Activated CD4-positive, alpha-beta T cell treated with anti-CD3 and anti-CD28 coated beads, Interleukin-2, amount 10 ng/mL, durations not matched to agents 24 days and 14 days (primary cell): ENCODE data around the gene SAMD5. TPM values are rescaled to one million over a fixed set of nuclear protein-coding genes. Genes with fewer than 3 reads are reported as not detected.

Source experiments
- DNase-seq: peaks from one replicate; pipeline ENCODE4 v3.0.0; 2022
- H3K27ac Mint-ChIP-seq: one replicate; pipeline ENCODE4 v1.8.0; 2022; ENCODE audit warnings: mild to moderate bottlenecking, mixed read lengths
- H3K27me3 Mint-ChIP-seq: one replicate; pipeline ENCODE4 v1.8.0; 2022; ENCODE audit warnings: mixed read lengths
- H3K36me3 Mint-ChIP-seq: one replicate; pipeline ENCODE4 v1.8.0; 2022; ENCODE audit warnings: low read depth, mild to moderate bottlenecking, mixed read lengths
- H3K4me1 Mint-ChIP-seq: one replicate; pipeline ENCODE4 v1.8.0; 2021; ENCODE audit warnings: mixed read lengths
- H3K4me3 Mint-ChIP-seq: one replicate; pipeline ENCODE4 v1.8.0; 2022; ENCODE audit warnings: mild to moderate bottlenecking, moderate library complexity, mixed read lengths
- H3K9me3 Mint-ChIP-seq: one replicate; pipeline ENCODE4 v1.8.0; 2021; ENCODE audit warnings: mixed read lengths
- intact Hi-C: fragments of 100-400 bp; cut with micrococcal nuclease; formaldehyde crosslinking; loops from one replicate; pipeline ENCODE4 v1.15.1; 2023
- total RNA-seq: library from RNA; stranded (reverse); gene quantifications from 2 replicates; pipeline ENCODE4 v1.2.3, GENCODE V29; 2022

SAMD5 gene
- total RNA-seq, 1 donor from 2014 or later: 0.07 TPM

DNA sequence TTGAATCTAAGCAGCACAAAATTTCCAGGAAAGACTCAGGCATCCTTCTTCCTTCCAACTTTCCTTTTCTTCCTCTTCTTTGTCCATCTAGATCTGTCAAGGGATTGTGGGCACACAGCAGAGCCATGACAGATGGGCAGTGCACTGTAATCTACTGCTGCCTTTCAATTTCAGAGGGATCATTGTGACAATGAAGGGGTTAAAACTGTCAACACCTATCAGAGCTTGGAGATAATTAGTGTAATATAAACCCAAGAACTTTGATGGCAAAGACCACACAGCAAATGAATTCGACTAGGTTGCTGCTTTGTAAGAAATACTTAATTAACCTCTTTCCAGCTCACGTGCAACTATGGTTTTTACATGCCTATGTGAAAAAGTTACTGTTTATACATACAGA, 55.0 kb downstream of the SAMD5 start:
- no peaks in the 10 kb centered on the region for H3K27me3 Mint-ChIP-seq
- H3K27ac Mint-ChIP-seq: no peak overlapping the region
- intact Hi-C loops: no loop called here
- H3K9me3 Mint-ChIP-seq: no peaks in the 10 kb centered on the region
- no peak overlapping the region for H3K4me3 Mint-ChIP-seq
- H3K36me3 Mint-ChIP-seq: no peaks in the 10 kb centered on the region
- H3K4me1 Mint-ChIP-seq: no peaks in the 10 kb centered on the region
- no peak for DNase-seq

DNA sequence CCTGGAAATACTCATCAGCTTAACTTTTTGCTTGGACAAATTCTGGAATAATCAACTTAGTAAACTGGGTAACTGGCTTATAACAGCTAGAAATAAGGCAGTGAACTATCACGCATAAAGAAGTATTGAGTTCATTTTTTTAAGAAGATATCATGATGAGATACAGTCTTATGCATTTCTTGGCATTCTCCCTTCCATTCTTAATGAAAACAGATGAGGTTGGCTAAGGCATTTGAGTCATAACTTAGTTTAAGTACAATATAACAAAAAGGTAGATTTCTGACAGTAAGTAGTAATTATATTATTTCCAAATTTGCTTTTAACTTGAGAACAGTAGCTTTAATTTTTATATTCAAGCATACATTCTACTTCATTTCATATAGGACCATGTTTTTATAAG, 56.1 kb downstream of the SAMD5 start:
- Mint-ChIP-seq H3K36me3 (no peaks in the 10 kb centered on the region), H3K4me3 (no peak overlapping the region), H3K27me3 (no peaks in the 10 kb centered on the region), H3K4me1 (no peaks in the 10 kb centered on the region), H3K27ac (no peak overlapping the region), H3K9me3 (no peaks in the 10 kb centered on the region)
- intact Hi-C loops: no loop called here
- DNase-seq: no peak

DNA sequence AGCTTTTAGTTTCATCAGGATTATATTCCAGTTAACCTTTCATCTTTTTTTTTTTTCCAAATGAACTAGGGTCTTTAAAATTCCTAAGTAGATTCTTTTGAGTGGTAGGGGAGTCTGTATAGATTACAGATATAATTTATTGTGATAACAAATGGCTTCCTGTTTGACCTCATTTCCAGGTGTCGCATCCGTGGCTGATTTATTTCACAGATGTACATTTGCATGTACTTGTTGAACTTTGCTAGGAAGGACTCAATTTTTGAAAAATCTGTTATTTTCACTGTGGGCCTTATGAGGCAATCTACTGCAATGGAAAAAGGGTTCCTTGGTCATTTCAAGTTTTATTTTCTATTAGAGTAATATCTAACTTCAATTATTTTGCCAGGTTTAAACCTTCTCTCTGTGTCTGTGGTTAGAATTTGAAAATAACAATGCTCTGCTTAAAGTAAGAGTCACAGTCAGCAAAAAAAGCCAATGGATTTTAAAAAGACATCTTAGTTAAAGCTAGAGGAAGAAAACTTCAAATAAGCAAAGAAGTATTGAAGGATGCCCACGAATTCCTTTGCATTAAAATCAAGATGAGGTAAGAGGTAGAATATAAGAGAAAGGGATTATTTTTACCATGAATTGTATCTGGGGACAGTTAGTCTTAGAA, 57.9 kb downstream of the SAMD5 start:
- no peak overlapping the region for H3K27ac Mint-ChIP-seq
- no peaks in the 10 kb centered on the region for H3K27me3 Mint-ChIP-seq
- intact Hi-C loops: no loop called here
- DNase-seq: no peak
- no peak overlapping the region for H3K4me3 Mint-ChIP-seq
- no peaks in the 10 kb centered on the region for H3K9me3 Mint-ChIP-seq
- H3K4me1 Mint-ChIP-seq: no peaks in the 10 kb centered on the region
- no peaks in the 10 kb centered on the region for H3K36me3 Mint-ChIP-seq

DNA sequence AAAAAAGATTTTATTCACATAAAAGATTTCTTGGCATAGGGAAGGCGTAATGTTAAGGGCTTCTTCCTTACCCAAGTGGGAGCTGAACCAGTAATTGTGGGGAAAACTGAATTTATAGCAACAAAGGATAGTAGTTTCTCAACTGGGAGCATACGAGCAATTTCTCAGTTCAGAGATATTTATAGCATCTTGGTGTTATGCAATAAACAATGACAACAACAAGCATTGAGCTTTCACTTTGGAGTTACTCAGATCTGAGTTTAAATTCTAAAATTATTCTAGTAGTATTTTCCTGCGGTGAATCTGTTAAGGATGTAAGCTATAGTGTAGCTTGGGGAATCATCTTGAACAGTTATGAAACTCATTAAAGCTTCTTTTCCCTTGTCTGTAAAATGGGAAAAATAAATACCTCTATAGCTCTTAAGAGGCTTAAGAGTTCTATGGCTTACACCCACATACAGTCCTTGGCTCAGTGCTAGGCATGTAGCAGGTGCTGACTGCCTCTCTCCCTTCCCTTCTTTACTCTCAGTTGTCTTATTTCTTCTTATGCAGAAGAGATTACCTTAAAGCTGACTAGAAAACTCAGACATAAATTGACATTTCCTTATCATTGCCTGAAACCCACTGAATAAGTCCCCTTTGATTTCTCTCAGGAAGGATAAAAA, 58.8 kb downstream of the SAMD5 start:
- Mint-ChIP-seq H3K9me3 (no peaks in the 10 kb centered on the region), H3K27ac (no peak overlapping the region), H3K27me3 (no peaks in the 10 kb centered on the region), H3K36me3 (no peaks in the 10 kb centered on the region), H3K4me3 (no peak overlapping the region), H3K4me1 (no peaks in the 10 kb centered on the region)
- DNase-seq: no peak
- intact Hi-C loops: no loop called here

DNA sequence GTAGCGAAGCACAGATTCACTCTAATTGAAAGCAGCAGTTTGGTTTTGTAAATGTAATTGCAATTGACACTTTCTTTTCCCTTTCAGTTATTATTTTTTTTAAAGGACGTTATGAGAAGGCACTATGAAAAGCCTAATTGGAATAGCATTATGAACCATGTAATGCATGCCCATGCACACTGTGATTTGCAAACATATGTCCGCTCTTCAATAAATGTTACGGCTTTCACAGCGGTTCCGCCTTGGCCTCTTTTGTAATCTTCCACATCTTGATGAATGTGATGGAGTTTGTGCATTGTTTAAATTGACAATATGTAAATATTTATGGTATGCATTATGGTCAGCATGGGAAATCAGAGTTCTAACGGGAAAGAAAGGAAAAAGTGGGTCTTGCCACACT, 61.3 kb downstream of the SAMD5 start:
- Mint-ChIP-seq H3K27ac (no peak overlapping the region), H3K4me1 (no peaks in the 10 kb centered on the region), H3K9me3 (no peaks in the 10 kb centered on the region), H3K4me3 (no peak overlapping the region), H3K27me3 (no peaks in the 10 kb centered on the region), H3K36me3 (no peaks in the 10 kb centered on the region)
- no peak for DNase-seq
- intact Hi-C loops: no loop called here

DNA sequence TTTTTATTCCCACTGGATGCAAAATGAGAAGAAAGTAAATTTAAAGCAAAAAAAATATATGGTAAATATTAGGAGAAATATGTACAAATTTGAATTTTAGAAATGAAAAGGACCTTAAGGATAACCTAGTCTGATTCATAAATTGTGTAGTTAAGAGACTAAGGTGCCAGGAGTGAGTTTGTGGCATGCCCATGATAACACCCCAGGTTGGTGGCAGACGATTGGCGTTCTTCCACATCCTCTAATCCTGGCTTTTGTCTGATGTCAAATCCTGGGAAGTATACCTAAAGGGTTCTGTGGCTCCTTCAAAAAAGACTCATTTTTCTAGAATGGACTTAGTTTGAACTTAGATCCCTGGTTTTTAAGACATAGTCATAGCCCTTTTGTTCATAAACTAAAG, 62.2 kb downstream of the SAMD5 start:
- Mint-ChIP-seq H3K27me3 (no peaks in the 10 kb centered on the region), H3K4me1 (no peaks in the 10 kb centered on the region), H3K9me3 (no peaks in the 10 kb centered on the region), H3K4me3 (no peak overlapping the region), H3K27ac (no peak overlapping the region), H3K36me3 (no peaks in the 10 kb centered on the region)
- DNase-seq: no peak
- intact Hi-C loops: no loop called here

DNA sequence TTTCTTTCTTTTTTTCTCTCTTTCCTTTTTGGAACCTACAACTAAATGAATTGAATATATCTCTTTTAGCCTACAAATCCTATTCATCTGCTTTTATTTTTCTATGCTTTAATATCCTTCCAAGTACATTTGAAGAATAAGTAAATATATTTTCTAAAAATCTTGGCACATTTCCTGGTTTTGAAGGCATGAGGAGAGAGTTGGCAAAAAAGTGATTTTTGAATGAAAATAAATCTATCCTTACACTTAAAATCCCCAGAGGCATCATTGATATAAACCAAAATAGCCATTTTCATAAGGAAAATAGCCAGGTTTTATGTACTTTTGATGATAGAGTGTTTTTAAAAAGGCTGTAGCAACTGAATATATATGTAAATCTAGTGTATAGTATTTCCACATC, 69.0 kb downstream of the SAMD5 start:
- Mint-ChIP-seq H3K4me3 (no peak overlapping the region), H3K9me3 (peaks cover 4% of the 10 kb centered on the region), H3K27me3 (no peaks in the 10 kb centered on the region), H3K4me1 (no peaks in the 10 kb centered on the region), H3K27ac (no peak overlapping the region), H3K36me3 (no peaks in the 10 kb centered on the region)
- no peak for DNase-seq
- intact Hi-C loops: no loop called here

DNA sequence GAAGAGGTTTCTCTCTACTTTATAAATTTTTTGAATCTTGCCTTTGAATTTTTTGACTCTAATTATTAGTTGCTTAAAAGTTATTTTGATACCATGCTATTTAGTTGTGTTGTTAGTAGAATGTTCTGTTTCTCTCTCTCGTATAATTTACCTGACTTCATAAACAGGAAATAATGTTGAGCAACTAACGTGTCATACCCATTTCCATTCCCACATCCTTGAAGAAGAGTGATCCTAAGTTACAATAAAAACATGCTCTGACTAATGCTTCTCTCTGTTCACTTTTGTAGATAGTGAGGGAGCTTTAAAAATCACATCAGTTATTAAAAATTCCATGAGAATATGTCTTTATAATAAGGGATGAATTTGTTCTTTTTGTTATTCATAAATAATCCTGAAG, 69.7 kb downstream of the SAMD5 start:
- H3K9me3 Mint-ChIP-seq: peaks cover 4% of the 10 kb centered on the region

DNA sequence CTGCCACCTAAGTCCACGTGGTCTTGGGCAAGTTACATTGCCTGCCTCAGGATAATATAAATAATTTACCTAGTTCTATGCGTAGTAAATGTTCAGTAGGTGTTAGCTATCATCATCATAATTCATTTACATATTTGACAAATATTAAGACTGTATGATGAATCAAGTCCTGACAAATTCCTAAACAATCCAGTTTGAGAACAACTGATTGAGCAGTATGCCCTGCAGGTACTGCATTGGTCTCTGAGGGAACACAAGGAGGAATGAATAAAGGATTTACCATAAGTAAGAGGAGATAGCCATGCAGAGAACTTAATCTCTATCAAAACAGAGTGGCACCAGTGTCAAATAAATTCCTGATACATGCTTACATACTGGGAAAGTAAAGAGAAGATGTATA, 70.4 kb downstream of the SAMD5 start:
- DNase-seq: no peak
- Mint-ChIP-seq H3K27me3 (no peaks in the 10 kb centered on the region), H3K36me3 (no peaks in the 10 kb centered on the region), H3K9me3 (peaks cover 4% of the 10 kb centered on the region), H3K4me1 (no peaks in the 10 kb centered on the region), H3K4me3 (no peak overlapping the region), H3K27ac (no peak overlapping the region)
- intact Hi-C loops: no loop called here

More for the DNA sequence above, 69.7 kb downstream of the SAMD5 start:
- H3K4me3 Mint-ChIP-seq: no peak overlapping the region
- no peaks in the 10 kb centered on the region for H3K36me3 Mint-ChIP-seq
- no peak for DNase-seq
- no peaks in the 10 kb centered on the region for H3K4me1 Mint-ChIP-seq
- intact Hi-C loops: no loop called here
- no peak overlapping the region for H3K27ac Mint-ChIP-seq
- H3K27me3 Mint-ChIP-seq: no peaks in the 10 kb centered on the region

DNA sequence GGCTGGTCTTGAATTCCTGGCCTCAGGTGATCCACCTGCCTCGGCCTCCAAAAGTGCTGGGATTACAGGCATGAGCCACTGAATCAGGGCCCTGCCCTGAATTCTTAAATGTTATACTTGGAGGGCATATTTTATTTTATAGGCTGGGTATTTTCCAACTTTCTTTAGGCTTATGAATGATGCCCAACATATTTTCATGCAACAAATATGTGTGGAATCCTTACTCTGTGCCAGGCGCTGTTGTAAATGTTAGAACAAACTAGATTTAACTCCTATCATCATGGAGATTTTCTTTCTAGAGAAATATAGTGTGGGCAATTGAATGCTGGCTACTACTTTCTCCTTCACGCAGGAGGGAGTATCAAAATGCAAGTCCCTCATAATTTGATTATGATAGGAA, 71.2 kb downstream of the SAMD5 start:
- no peak overlapping the region for H3K4me3 Mint-ChIP-seq
- no peaks in the 10 kb centered on the region for H3K27me3 Mint-ChIP-seq
- intact Hi-C loops: no loop called here
- no peaks in the 10 kb centered on the region for H3K36me3 Mint-ChIP-seq
- H3K9me3 Mint-ChIP-seq: peaks cover 4% of the 10 kb centered on the region
- H3K27ac Mint-ChIP-seq: no peak overlapping the region
- no peaks in the 10 kb centered on the region for H3K4me1 Mint-ChIP-seq
- no peak for DNase-seq

DNA sequence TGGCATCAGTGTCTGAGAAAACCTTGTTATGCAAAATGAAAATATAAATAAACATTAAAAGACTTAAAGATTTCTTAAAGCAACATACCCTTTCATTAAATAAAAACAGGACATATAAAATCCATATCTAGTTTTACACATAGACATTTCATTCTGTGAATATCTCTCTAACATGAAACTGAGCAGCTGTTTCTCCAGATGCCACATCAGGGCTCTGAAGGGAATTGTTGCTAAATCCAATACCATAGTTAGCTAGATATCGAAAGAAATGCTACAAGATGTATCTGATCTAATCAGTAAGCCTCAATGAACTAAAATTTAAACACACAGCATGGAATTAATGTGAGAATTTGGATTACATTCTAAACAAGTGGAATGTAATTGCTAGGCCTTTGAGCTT, 74.5 kb downstream of the SAMD5 start:
- no peaks in the 10 kb centered on the region for H3K4me1 Mint-ChIP-seq
- DNase-seq: no peak
- H3K9me3 Mint-ChIP-seq: peaks cover 4% of the 10 kb centered on the region
- no peaks in the 10 kb centered on the region for H3K36me3 Mint-ChIP-seq
- H3K27me3 Mint-ChIP-seq: no peaks in the 10 kb centered on the region
- intact Hi-C loops: no loop called here
- no peak overlapping the region for H3K27ac Mint-ChIP-seq
- no peak overlapping the region for H3K4me3 Mint-ChIP-seq

DNA sequence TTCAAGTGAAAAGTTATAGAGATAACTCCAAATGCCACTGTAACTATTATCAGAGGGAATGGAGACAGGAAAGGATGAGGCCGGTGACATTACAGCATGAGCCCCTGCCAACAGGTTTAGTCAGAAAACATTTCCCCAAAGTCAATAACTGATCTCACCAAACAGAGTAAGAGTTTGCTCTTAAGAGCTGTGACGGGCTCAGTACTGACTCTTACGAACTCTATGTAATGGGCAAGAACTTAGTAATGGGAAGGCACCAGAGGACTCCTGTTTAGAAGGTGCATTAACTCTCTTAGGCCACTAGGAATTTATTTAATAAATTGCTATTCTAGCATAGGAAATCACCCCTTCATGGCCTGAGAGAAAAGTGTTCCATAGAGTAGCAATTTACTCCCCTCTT, 76.8 kb downstream of the SAMD5 start:
- H3K27me3 Mint-ChIP-seq: no peaks in the 10 kb centered on the region

DNA sequence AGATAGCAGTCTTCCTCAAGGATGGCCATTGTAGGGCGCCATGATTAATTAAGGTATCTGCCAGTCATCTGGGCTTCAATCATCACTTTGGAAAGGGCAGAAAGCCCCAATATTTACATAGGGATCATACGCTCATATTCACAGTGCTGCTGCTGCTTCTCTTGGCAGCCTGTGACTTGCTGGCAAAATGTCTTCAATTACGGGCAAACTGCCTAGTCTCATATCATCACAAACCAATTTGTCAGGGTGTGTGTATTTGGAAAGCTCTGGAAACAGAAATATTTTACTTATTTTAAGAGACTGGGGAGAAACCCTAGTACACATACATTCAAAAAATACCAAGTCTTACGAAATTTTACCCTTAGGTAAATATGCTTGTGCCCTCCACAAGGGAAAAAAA, 77.6 kb downstream of the SAMD5 start:
- Mint-ChIP-seq H3K4me1 (no peaks in the 10 kb centered on the region), H3K27me3 (no peaks in the 10 kb centered on the region), H3K36me3 (no peaks in the 10 kb centered on the region), H3K27ac (no peak overlapping the region), H3K9me3 (no peaks in the 10 kb centered on the region), H3K4me3 (no peak overlapping the region)
- no peak for DNase-seq
- intact Hi-C loops: no loop called here

More for the DNA sequence above, 76.8 kb downstream of the SAMD5 start:
- Mint-ChIP-seq H3K36me3 (no peaks in the 10 kb centered on the region), H3K4me1 (no peaks in the 10 kb centered on the region), H3K27ac (no peak overlapping the region), H3K9me3 (no peaks in the 10 kb centered on the region), H3K4me3 (no peak overlapping the region)
- DNase-seq: no peak
- intact Hi-C loops: no loop called here

DNA sequence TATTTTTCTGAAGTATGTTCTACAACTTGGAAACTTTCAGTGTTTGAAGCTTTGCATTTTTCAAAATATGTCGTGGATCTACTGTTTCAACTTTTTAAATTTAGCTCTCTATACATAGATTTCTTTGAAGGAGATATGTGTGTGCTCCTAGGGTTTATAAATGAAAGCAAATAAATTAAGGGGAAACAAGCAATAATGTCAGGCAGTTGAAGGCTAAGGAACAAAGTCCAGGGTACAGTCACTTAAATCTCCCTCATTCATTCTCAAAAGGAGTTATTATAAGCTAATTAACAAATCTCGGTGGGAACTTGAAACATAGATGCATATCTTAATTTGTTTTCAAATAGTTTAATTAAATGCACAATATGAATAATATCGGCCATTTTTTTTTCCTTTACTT, 79.4 kb downstream of the SAMD5 start:
- no peaks in the 10 kb centered on the region for H3K27me3 Mint-ChIP-seq
- no peaks in the 10 kb centered on the region for H3K36me3 Mint-ChIP-seq
- no peak overlapping the region for H3K27ac Mint-ChIP-seq
- H3K4me1 Mint-ChIP-seq: no peaks in the 10 kb centered on the region
- no peak for DNase-seq
- no peak overlapping the region for H3K4me3 Mint-ChIP-seq
- intact Hi-C loops: no loop called here
- H3K9me3 Mint-ChIP-seq: no peaks in the 10 kb centered on the region

DNA sequence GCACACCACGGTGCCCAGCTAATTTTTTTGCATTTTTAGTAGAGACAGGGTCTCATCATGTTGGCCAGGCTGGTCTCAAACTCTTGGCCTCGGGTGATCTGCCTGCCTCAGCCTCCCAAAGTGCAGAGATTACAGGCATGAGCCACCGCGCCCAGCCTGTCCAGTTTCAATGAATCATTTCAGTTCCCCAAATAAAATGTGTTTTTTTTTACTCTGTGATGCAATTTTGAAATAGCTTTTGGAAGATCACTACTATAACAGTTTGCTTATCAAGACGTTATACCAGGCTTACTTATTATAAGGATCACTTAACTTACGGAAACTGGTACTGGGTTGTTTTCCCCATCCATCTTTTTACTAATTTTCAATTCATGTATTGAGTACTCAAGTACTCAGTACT, 80.0 kb downstream of the SAMD5 start:
- Mint-ChIP-seq H3K36me3 (no peaks in the 10 kb centered on the region), H3K4me1 (no peaks in the 10 kb centered on the region), H3K9me3 (no peaks in the 10 kb centered on the region), H3K4me3 (no peak overlapping the region), H3K27me3 (no peaks in the 10 kb centered on the region), H3K27ac (no peak overlapping the region)
- intact Hi-C loops: no loop called here
- no peak for DNase-seq
